NT2/D1 (cell line): ENCODE measurements around the gene COL26A1.

Experiments
- DNase-seq: peaks from one replicate; pipeline ENCODE4 v3.0.0-alpha.2; 2011; ENCODE audit warnings: low read depth, low spot score
- H3K27me3 ChIP-seq: 2 replicates; pipeline ENCODE4 v1.6.0; 2011; ENCODE audit warnings: mild to moderate bottlenecking; ENCODE audit not compliant: insufficient read length, insufficient read depth
- H3K36me3 ChIP-seq: 2 replicates; pipeline ENCODE4 v1.6.1; 2011; ENCODE audit warnings: mild to moderate bottlenecking, low read length, mixed read lengths; ENCODE audit not compliant: insufficient read depth, insufficient read length
- H3K4me1 ChIP-seq: 2 replicates; pipeline ENCODE4 v1.5.1; 2011; ENCODE audit not compliant: insufficient read depth, insufficient read length
- H3K4me3 ChIP-seq: 2 replicates; pipeline ENCODE4 v1.5.1; 2011; ENCODE audit warnings: low read depth; ENCODE audit not compliant: insufficient read length
- H3K9ac ChIP-seq: 2 replicates; pipeline ENCODE4 v1.6.0; 2011; ENCODE audit warnings: low read depth; ENCODE audit not compliant: insufficient read length
- H3K9me3 ChIP-seq: 2 replicates; pipeline ENCODE4 v1.5.1; 2011; ENCODE audit warnings: mild to moderate bottlenecking, low read length; ENCODE audit not compliant: insufficient read depth
- SUZ12 ChIP-seq: IDR thresholded peaks from 2 replicates; pipeline ENCODE4 v1.6.1; 2011; ENCODE audit not compliant: insufficient read length, insufficient read depth; ENCODE audit errors: extremely low read depth
- YY1 ChIP-seq: IDR thresholded peaks from 2 replicates; pipeline ENCODE4 v1.6.1; 2011; ENCODE audit not compliant: insufficient read length, insufficient read depth
- ZNF274 ChIP-seq: IDR thresholded peaks from 2 replicates; pipeline ENCODE4 v1.6.1; 2011; ENCODE audit warnings: mild to moderate bottlenecking, low read depth, low read length

The COL26A1 gene

GRCh38 chr7:101363196-101363733 is 590 bp downstream of the COL26A1 start:
- Histone ChIP-seq H3K36me3 (peaks cover 10% of the 10 kb centered on the region), H3K4me1 (no peaks in the 10 kb centered on the region), H3K9me3 (no peaks in the 10 kb centered on the region), H3K27me3 (no peaks in the 10 kb centered on the region), H3K9ac (peak overlapping the region; percentile 86), H3K4me3 (peak overlapping the region; percentile 69)
- TF ChIP-seq YY1 (no peak), ZNF274 (no peak), SUZ12 (no peak)
- no peak for DNase-seq

- Histone ChIP-seq H3K9ac (peak overlapping the region; percentile 86), H3K36me3 (peaks cover 10% of the 10 kb centered on the region), H3K4me1 (no peaks in the 10 kb centered on the region), H3K9me3 (no peaks in the 10 kb centered on the region), H3K4me3 (peak overlapping the region; percentile 66), H3K27me3 (no peaks in the 10 kb centered on the region)
- TF ChIP-seq ZNF274: no peak
- no peak for TF ChIP-seq YY1
- no peak for TF ChIP-seq SUZ12
- DNase-seq: peak; percentile 63
Observed at GRCh38 chr7:101363734-101364374, 1.2 kb downstream of the COL26A1 start.

- Histone ChIP-seq H3K4me3 (no peak overlapping the region), H3K36me3 (peaks cover 15% of the 10 kb centered on the region), H3K4me1 (no peaks in the 10 kb centered on the region), H3K9me3 (no peaks in the 10 kb centered on the region), H3K9ac (no peak overlapping the region), H3K27me3 (no peaks in the 10 kb centered on the region)
- TF ChIP-seq SUZ12 (no peak), ZNF274 (no peak), YY1 (no peak)
- DNase-seq: no peak
Observed at GRCh38 chr7:101365956-101366355, 3.3 kb downstream of the COL26A1 start.

GRCh38 chr7:101367676-101368075 is 5.0 kb downstream of the COL26A1 start:
- no peak overlapping the region for H3K4me3 ChIP-seq
- H3K9me3 ChIP-seq: no peaks in the 10 kb centered on the region
- DNase-seq: no peak
- peaks cover 23% of the 10 kb centered on the region for H3K36me3 ChIP-seq
- H3K4me1 ChIP-seq: no peaks in the 10 kb centered on the region
- no peak overlapping the region for H3K9ac ChIP-seq
- TF ChIP-seq YY1 (no peak), SUZ12 (no peak), ZNF274 (no peak)
- no peaks in the 10 kb centered on the region for H3K27me3 ChIP-seq

- Histone ChIP-seq H3K4me3 (no peak overlapping the region), H3K9me3 (no peaks in the 10 kb centered on the region), H3K27me3 (no peaks in the 10 kb centered on the region), H3K9ac (no peak overlapping the region), H3K4me1 (peaks cover 2% of the 10 kb centered on the region), H3K36me3 (peaks cover 23% of the 10 kb centered on the region)
- DNase-seq: no peak
- TF ChIP-seq SUZ12 (no peak), ZNF274 (no peak), YY1 (no peak)
Observed at GRCh38 chr7:101368422-101369165, 5.9 kb downstream of the COL26A1 start.

GRCh38 chr7:101370836-101371235 is 8.2 kb downstream of the COL26A1 start:
- TF ChIP-seq YY1 (no peak), SUZ12 (no peak), ZNF274 (no peak)
- Histone ChIP-seq H3K9me3 (no peaks in the 10 kb centered on the region), H3K36me3 (peaks cover 17% of the 10 kb centered on the region), H3K9ac (no peak overlapping the region), H3K27me3 (no peaks in the 10 kb centered on the region), H3K4me3 (no peak overlapping the region), H3K4me1 (peaks cover 2% of the 10 kb centered on the region)
- no peak for DNase-seq
